ENCODE measurements around the gene JMJD4.

JMJD4 gene, protein sequence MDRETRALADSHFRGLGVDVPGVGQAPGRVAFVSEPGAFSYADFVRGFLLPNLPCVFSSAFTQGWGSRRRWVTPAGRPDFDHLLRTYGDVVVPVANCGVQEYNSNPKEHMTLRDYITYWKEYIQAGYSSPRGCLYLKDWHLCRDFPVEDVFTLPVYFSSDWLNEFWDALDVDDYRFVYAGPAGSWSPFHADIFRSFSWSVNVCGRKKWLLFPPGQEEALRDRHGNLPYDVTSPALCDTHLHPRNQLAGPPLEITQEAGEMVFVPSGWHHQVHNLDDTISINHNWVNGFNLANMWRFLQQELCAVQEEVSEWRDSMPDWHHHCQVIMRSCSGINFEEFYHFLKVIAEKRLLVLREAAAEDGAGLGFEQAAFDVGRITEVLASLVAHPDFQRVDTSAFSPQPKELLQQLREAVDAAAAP

DNA sequence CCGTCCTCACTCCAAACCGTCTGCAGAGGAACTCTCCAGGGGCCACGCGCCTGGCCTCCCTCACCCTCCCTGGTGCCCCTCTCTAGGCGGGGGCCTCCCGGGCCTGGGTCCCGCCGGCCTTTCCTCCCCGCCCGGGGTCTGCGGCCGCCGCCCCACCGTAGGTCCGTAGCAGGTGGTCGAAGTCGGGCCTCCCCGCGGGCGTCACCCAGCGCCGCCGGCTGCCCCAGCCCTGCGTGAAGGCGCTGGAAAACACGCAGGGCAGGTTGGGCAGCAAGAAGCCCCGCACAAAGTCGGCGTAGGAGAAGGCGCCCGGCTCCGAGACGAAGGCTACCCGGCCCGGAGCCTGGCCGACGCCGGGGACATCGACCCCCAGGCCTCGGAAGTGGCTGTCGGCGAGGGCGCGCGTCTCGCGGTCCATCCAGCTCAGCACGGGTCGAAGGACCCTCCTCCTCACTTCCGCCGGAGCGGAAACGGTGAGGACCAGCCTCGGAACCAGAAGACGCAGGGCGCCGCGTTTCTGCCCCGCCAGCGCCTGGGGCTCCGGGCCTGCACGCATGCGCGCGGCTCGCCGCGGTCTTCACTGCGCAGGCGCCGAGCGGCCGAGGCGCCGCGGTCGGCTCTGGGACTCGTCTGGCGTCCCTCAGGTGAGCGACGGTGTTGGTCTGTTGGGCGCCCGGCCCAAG is at the start of gene JMJD4, which contains the start of gene SNAP47:
Gene JMJD4 (minus strand): TSS at position 447 of the 683 bp plus-strand sequence. CDS start 29 bp downstream, at position 418.
Gene SNAP47 (plus strand): TSS at position 580 of the 683 bp plus-strand sequence. CDS start 12,302 bp downstream, outside the sequence.
- FAIRE-seq (no peak), DNase-seq (ENCODE audit: low spot score) (peak; percentile 80)

DNA sequence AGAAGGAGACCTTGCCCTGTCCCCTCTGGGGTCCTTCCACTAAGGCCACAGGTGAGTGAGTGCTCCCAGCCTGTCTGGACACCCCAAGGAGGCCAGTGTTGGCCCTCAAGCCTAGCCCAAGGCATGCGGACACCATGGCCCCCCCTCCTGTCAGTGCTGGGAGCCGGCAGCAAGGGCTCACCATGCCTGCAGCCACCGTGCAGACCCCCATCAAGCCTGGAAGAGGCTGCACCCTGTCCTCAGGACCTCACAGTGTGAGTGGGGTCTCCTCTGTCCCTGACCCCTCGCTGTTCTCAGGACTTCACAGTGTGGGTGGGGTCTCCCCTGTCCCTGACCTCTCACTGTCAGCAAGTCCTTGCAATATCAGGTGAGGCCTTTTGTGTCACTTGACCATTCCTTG is 47.1 kb upstream of the JMJD4 start:
- DNase-seq (ENCODE audit: low spot score) (no peak), FAIRE-seq (no peak)

DNA sequence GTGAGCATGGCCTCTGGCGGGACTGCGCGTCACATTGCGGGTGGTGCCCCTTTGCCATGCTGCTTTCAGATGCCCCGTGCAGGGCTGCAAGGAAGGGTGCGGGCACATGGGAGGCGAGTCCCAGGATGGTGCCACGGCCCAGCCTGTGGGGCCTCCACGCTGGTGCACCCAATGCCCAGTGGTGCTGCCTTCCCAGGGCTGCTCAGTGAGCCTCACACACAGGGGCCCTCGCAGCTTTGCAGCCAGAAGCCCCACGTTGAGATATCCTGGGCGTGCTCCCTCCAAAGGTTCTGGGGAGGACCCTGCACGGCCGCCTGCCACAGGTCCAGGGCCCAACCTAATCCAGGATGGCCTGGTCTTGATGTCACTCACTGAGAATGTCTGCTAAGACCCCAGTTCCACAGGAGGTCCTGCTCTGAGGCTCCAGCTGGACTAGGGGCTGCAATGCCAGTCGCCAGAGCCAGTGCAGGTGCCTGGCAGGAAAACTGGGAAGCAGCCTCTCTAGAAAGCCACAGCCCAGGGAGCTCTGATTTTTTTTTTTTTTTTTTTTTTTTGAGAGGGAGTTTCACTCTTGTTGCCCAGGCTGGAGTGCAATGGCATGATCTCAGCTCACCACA is 46.3 kb upstream of the JMJD4 start:
- no peak for DNase-seq (ENCODE audit: low spot score)
- no peak for FAIRE-seq

DNA sequence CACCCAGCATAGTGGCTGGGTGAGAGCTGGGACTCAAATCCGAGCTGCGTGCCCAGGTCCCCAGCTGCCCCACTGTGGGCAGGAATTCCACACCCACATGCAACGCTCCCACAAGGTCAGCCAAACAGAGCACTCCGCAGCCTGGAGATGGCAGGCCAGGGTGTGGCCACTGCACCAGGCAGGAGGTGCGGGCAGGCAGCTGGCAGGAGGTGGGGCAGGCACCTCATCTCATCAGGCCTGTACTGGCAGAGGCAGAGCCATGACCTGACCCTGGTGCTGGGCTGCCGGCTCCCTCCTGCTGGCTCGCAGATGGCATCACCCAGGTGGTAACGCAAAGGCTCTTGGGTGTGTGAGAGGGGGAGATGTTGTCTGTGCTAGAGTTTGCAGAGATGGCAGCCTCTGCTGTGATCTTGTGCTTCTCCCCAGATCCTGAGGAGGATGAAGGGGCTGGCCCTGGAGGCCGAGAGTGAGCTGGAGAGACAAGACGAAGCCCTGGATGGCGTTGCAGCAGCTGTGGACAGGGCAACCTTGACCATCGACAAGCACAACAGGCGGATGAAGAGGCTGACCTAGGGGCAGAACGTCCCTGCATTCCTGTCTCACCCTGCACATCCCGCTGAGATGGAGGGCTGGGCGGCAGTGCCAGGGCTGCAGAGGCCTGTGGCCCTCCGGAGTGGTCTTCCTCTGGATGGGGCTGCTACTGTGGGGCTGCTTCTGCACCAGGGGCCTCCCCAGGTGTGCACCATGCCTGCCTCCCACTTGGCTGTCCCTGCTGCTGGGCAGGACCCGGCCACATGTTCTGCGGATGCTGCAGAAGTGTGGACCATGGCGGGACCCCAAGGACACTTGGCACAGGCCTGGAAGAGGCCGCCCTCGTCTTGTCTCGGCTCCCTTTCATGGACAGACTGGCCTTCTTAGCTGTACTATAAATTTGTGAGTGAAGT is 45.3 kb upstream of the JMJD4 start:
- no peak for FAIRE-seq
- no peak for DNase-seq (ENCODE audit: low spot score)

DNA sequence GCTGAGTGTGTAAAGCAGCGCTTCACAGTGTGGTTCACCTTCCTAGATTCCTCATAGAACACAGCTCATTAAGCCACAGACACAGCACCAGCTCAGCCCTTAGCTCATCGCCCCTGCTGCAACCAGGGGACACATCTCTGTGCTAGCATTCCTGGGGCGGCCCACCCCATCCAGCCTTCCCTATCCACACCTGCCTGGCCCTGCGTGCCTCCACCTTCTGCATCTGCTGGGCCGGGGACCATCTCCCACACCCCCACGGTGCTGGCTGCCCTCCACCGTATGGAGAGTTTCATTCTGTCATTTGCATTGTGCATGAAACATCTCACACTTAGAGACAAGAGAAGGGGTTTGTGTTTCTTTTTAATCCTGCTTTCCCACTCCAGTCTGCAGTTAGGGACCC is 44.6 kb upstream of the JMJD4 start:
- DNase-seq (ENCODE audit: low spot score), result no peak
- FAIRE-seq, result no peak

DNA sequence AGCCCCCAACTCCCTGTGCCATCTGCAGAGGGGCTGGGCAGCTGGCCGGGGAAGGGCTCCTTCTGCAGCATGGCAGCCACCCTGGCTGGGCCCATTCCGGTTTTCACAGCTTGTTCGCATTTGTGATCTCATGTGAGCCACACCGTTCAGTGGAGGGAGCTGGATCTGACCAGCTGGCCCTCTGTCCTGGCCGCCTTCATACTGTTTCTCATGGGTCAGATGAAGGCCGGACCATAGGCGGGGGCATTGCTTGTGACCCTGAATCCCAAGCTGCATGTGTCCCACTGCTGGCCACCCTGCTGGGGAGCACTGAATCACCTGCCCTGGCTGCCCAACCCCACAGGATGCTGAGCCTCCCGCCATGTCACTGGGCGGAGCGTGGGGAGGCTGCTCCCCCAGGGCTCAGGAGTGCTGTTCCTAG is 43.9 kb upstream of the JMJD4 start:
- DNase-seq (ENCODE audit: low spot score) (no peak), FAIRE-seq (no peak)

DNA sequence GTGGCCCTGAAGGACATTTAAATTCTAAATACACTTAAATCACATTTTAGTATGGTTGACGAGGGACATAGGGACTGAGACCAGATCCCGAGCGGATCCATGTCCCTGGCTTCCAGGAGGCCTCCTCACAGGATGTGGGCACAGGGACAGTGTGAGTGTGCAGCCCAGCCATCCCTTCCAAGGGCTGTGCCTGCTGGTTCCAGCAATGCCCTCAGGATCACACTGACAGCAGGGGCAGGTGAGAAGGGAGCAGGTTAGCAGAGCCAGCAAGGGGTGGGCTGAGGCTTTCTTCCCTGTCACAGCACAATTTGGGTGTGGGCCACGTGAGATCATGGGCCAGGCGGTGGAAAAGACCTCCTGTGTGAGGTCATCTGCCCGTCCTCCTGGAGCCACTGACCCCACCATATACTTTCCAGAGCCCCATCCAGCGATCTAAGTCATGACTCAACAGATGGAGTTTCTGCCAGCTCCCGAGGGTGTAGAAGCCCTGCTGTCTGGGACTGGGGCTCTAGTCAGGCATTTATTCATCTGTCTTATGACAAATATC is 43.4 kb upstream of the JMJD4 start:
- FAIRE-seq, result peak; percentile 82
- DNase-seq (ENCODE audit: low spot score), result peak; percentile 78

DNA sequence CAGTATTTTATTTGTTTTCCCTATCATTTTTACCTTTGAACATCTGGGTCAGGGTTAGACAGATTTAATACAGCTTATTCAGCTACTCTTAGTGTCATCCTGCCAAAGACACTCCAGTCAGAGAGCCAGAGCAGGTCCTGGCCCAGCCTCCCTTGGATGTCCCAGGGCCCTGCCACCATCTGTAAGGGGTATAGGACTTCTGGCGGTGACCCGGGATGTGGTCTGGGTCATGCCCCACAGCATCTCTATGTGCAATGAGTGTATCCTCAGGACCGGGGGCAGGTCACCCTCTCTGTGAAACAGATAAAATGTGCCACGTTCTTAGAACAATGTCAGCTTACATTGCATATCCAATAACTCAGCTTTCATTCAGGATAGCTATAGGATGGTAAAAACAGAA is 42.5 kb upstream of the JMJD4 start:
- DNase-seq (ENCODE audit: low spot score) (no peak), FAIRE-seq (no peak)

DNA sequence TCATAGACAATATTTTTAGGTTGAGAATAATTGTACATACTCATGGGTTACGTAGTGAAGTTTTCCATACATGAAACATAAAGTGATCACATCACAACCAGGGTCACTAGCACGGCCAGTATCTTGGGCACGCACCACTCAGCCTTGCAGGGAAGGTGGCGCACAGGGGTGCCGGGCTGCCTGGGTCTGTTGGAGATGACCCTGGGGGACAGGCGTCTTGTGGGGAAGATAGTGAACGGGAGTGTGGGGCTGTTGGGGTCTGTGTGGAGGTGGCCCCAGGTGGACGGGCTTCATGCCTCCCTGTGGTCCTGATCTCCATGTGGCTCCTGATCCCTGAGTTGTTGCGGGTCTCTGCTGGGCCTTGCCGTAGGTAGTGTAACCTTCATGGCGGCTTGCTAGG is 42.1 kb upstream of the JMJD4 start:
- FAIRE-seq (no peak), DNase-seq (ENCODE audit: low spot score) (no peak)

DNA sequence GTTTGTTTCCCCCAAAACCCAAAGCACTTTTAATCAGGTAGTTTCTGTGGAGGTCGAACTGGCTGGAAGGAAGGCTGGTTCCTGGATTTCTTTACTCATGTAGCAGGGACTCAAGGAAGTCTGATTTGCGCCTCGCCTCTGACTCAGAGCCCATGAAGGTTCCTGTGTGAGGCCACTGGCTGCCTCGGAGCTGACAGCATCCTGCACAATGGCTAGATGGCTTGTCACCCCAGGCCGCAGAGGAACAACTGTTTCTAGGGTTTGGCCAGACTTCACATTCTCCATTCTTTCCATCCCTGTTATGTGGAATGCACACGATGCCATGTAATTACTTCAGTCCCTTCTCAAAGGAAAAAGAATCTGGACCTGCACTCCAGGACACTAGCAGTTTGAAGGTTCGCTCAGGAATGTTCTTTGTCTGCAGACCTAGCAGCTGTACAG is 41.2 kb upstream of the JMJD4 start:
- DNase-seq (ENCODE audit: low spot score) (no peak), FAIRE-seq (no peak)

DNA sequence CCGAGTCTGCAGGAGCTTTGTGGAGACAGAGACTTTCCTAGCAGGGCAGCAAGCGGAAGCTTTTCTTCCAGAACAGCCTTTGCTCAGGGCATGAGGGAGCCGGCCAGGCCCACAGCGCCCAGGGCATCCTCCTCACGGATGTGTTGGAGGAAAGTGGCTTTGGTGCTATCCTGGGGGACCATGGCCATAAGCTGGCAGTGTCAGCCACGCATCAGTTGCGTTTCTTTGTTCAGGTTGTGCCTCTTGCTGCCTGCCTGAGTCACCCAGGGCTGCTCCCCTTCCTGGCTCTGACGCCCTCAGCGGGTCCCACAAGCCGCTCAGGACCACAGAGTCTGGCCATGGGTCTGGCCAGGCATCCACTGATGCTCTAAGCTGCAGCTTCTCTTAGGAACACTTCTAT is 40.7 kb upstream of the JMJD4 start:
- no peak for DNase-seq (ENCODE audit: low spot score)
- no peak for FAIRE-seq

DNA sequence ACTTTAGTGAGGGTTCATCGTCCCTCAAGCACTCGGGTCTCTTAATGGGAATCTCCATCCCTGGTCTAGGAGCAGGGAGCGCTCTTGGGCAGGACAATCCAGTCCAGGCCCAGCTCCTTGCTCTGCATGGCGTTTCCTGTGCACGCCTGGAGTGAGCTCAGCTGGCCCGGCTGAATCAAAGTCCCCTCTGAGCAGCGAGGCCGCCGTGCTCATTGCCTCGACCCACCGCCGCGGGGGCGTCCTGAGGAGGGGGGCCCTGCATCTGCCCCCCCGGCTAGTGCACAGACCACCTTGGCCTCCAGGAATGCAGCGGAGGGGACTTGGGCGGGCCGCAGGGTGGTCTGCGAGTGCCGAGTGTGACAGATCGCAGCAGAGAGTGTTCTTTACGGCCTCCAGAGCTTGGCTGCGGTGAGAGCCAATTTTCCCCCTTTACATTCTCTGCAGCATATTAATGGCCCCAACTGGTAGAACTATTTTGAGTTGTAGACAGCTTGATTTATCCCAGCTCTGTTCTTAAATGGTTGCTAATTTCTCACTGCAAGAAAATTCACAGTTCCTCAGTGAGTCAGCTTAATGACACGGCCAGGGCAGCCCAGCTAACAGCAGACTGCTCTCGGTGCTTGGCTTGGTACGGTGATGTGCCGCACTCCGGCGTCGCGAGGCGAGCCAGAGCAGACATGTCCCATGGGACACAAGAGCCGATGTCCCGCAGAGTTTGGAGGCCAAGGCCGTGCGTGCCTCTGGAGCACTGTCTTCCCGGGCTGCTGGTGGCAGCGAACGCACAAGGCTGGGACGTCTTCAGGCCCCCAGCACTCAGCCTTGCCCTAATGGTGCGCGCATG is 39.9 kb upstream of the JMJD4 start:
- DNase-seq (ENCODE audit: low spot score) (no peak), FAIRE-seq (no peak)

DNA sequence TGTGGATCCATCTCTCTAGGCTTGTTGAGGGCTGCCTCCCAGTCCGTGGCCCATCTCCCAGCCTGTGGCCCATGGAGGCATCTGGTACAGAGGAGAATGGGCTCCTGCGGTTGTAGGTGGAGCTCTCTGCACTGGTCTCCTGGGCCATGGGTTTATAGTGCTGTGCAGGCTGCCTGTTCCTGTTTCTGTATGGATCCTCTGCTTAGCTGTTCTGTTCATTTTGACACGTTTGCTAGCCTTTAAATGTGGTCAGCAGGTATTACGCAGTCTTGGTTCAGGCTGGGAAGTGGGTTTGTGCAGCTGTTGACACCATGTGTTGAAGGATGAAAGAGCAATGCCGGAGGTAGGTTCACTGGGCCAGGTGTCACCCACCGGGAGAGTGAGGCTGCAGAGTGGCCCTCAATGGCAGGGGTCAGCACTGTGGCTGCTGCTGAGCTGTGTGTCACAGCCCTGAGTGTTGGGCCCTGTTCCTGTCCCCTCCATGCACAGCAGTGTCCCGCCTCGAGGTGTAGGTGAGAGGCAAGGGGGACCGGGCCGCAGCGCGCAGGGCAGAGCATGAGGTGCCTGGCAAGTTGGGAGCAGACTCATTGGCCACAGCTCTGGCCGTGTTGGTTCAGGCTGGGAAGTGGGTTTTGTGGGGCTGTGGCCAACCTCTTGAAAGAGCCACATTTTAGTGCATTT is 39.1 kb upstream of the JMJD4 start:
- DNase-seq (ENCODE audit: low spot score) (no peak), FAIRE-seq (no peak)

DNA sequence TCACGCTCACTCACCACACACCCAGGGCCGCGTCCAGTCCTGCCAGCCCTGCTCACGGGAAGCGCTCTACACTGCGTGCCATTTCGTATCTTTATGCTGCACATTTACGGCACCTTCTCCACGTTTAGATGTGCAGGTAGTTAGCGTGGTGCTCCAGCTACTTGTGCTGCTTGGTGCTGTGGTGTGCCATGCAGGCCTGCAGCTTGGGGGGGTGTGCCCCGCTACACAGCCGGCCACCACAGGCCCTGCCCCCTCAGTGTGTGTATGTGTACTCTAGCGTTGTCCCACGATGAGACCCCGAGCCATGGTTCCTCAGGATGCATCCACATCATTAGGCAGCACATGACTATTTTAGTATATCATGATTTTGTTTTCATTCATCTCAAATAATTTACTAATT is 38.5 kb upstream of the JMJD4 start:
- no peak for FAIRE-seq

DNA sequence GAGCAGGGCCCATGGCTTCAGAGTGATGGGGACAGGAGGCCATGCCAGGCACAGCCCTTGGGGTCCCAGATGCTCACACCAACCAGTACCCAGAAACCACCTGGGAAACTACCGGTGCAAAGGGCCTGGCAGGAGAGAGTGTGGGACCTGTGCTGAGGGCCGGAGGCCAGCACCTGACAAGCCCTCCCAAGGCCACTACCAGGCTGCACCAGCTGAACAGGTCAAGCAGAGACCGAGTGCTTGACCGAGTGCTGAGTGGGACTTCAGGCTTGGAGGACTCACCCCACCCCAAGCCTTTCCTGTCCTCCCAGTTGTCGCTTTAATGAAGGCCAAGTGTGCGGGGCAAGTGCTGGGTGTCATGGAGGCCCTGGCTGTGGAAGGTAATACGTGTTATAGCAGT is 36.7 kb upstream of the JMJD4 start:
- DNase-seq (ENCODE audit: low spot score) (no peak), FAIRE-seq (no peak)

More for the DNA sequence above, 38.5 kb upstream of the JMJD4 start:
- DNase-seq (ENCODE audit: low spot score), result no peak

DNA sequence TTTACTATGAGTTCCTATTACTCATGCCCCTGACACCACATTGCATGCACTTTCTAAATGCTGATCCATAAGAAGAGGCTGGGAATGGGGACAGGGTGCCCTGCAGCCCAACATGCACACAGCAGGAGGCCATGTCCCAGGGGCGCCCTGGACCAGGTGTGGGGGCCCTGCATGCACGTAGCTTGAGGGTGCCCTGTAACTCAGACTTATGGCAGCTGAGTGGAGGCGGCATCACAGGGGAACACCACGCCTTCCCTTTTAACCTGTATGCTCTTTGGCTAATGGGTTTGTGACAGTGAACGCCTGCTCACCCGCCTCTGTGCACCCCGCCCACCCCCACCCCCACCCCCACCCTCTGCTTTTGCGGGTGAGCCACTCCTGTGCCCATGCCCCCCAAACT is 36.2 kb upstream of the JMJD4 start:
- FAIRE-seq, result no peak

DNA sequence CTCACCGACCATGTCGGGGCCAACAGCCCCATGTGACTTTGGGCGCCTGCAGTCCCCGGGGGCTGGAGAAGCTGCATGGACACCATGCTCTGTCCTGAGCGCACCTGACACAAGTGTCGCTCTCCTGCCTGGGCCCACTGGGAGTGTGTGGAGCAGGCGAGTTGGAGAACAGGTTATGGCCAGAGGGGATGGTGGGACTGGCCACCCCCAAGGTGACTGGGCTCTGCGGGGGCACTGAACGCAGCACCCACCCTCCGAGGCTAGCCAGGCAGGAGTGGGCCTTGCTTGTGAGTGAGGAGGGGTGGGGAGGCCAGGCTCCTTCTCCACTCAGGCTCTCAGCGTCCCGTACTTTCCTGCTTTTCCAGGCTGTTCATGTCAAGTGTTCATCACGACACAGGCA is 35.7 kb upstream of the JMJD4 start:
- FAIRE-seq, result no peak
- DNase-seq (ENCODE audit: low spot score), result no peak

More for the DNA sequence above, 36.2 kb upstream of the JMJD4 start:
- no peak for DNase-seq (ENCODE audit: low spot score)

DNA sequence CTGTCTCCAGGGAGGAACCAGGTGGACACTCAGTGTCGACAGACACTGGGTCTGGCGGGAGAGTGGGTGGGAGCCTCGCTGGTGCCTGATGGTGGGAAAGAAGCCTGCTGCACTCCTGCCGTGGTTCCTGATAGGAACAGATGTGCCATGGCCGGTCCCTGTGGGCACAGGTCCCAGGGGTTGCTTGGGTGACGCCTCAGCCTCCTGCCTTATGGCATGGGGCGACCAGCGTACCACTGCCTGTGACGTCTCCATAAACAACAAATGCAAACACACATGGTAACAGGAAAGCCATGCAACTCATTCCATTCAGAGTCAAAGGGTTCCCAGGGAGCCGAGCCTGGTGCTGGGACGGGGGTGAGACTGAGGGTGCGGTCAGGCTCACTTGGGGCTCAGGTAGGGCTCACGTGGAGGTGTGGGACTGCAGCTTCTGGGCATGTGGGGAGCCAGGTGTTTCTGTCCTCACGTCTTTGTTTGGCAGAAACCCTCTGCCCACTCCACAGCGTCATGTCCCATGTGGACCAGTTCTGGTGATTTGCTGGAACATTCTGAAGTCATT is 34.9 kb upstream of the JMJD4 start:
- no peak for DNase-seq (ENCODE audit: low spot score)
- no peak for FAIRE-seq

All from RCC 7860 (cell line).